ENCODE data around the gene LBH. TPM values are rescaled to one million over a fixed set of nuclear protein-coding genes. Genes with fewer than 3 reads are reported as not detected.
"Not testable (repeated sequence)": the region's sequence is repeated elsewhere in the genome, so short reads cannot be mapped to it uniquely, and the experiment has no call there.

Gene LBH
- total RNA-seq, 6 experiments from 2014 or later, result 4.3 to 17.6 (median 9.5) TPM

- TF ChIP-seq CTCF (IDR thresholded peaks at IDR 0.05), result no peak
- Histone ChIP-seq H3K9me3 (no peaks in the 10 kb centered on the region), H3K4me3 (no peak overlapping the region), H3K27ac (no peak overlapping the region), H3K4me1 (no peaks in the 10 kb centered on the region), H3K27me3 (no peaks in the 10 kb centered on the region), H3K36me3 (no peaks in the 10 kb centered on the region)
- intact Hi-C loops (cut with DNase I), result no loop called here
- ATAC-seq, result no peak
- WGBS (ENCODE audit: insufficient coverage, low coverage, low lambda C conversion rate, missing lambda C conversion rate), result 80% methylated on average over 3 of the region's 5 CpGs
- no peak for DNase-seq
Observed at GRCh38 chr2:30268296-30268871, 37.0 kb downstream of the LBH start.

GRCh38 chr2:30269114-30269770 lies 37.9 kb downstream of the LBH start:
- H3K36me3 ChIP-seq; H3K4me3 ChIP-seq; H3K27me3 ChIP-seq; ATAC-seq; DNase-seq; H3K27ac ChIP-seq; intact Hi-C loops (cut with DNase I); H3K4me1 ChIP-seq; H3K9me3 ChIP-seq: not testable (repeated sequence)
- WGBS (ENCODE audit: insufficient coverage, low coverage, low lambda C conversion rate, missing lambda C conversion rate), result 61% methylated on average over 4 of the region's 16 CpGs

- TF ChIP-seq POLR2A (IDR thresholded peaks at IDR 0.05) (no peak), CTCF (IDR thresholded peaks at IDR 0.05) (no peak)
- Histone ChIP-seq H3K4me1 (peaks cover 0 to 6% (median 0%) of the 10 kb centered on the region in 4 donors), H3K4me3 (no peak overlapping the region), H3K27me3 (no peaks in the 10 kb centered on the region), H3K36me3 (no peaks in the 10 kb centered on the region), H3K9me3 (no peaks in the 10 kb centered on the region), H3K27ac (no peak overlapping the region)
- intact Hi-C loops (cut with DNase I), result no loop called here
- ATAC-seq, result peak in 2 of 4 donors; percentile 36 to 62
- DNase-seq, result no peak
- WGBS (ENCODE audit: insufficient coverage, low coverage, low lambda C conversion rate, missing lambda C conversion rate), result 65% methylated on average over 3 of the region's 5 CpGs
Observed at GRCh38 chr2:30269771-30270145, 38.4 kb downstream of the LBH start.

- intact Hi-C loops (cut with DNase I), result no loop called here
- peaks cover 0 to 10% (median 0%) of the 10 kb centered on the region in 4 donors for H3K4me1 ChIP-seq
- ATAC-seq, result no peak
- DNase-seq, result no peak
- H3K27me3 ChIP-seq, result no peaks in the 10 kb centered on the region
- H3K36me3 ChIP-seq, result no peaks in the 10 kb centered on the region
- 65% methylated on average over 3 of the region's 3 CpGs for WGBS (ENCODE audit: insufficient coverage, low coverage, low lambda C conversion rate, missing lambda C conversion rate)
- H3K9me3 ChIP-seq, result no peaks in the 10 kb centered on the region
- H3K4me3 ChIP-seq, result no peak overlapping the region
- H3K27ac ChIP-seq, result no peak overlapping the region
- TF ChIP-seq CTCF (IDR thresholded peaks at IDR 0.05) (no peak), POLR2A (IDR thresholded peaks at IDR 0.05) (no peak)
Observed at GRCh38 chr2:30270166-30270565, 38.8 kb downstream of the LBH start.

- intact Hi-C loops (cut with DNase I), result no loop called here
- WGBS (ENCODE audit: insufficient coverage, low coverage, low lambda C conversion rate, missing lambda C conversion rate), result 77% methylated on average over 4 of the region's 5 CpGs
- Histone ChIP-seq H3K27ac (no peak overlapping the region), H3K4me1 (peaks cover 0 to 12% (median 0%) of the 10 kb centered on the region in 4 donors), H3K4me3 (no peak overlapping the region), H3K27me3 (no peaks in the 10 kb centered on the region), H3K36me3 (no peaks in the 10 kb centered on the region), H3K9me3 (no peaks in the 10 kb centered on the region)
- ATAC-seq (no peak), DNase-seq (no peak)
- TF ChIP-seq CTCF (IDR thresholded peaks at IDR 0.05) (no peak), POLR2A (IDR thresholded peaks at IDR 0.05) (no peak)
Observed at GRCh38 chr2:30271301-30271700, 40.0 kb downstream of the LBH start.

All from right lobe of liver (tissue), 6 donors.